ENCODE measurements around the gene C19orf12. TPM values are rescaled to one million over a fixed set of nuclear protein-coding genes. Genes with fewer than 3 reads are reported as not detected.
"Not testable (repeated sequence)": the region's sequence is repeated elsewhere in the genome, so short reads cannot be mapped to it uniquely, and the experiment has no call there.

C19orf12 gene
- total RNA-seq, 1 donor from 2014 or later: 25.4 TPM

- DNase-seq (ENCODE audit: low spot score): no peak
Measured at GRCh38 chr19:29731331-29731850, 16.3 kb upstream of the C19orf12 start.

GRCh38 chr19:29727906-29728305, 12.8 kb upstream of the C19orf12 start:
- no peak for DNase-seq (ENCODE audit: low spot score)

GRCh38 chr19:29724746-29725145, 9.7 kb upstream of the C19orf12 start:
- DNase-seq (ENCODE audit: low spot score): no peak

GRCh38 chr19:29724102-29724641, 9.1 kb upstream of the C19orf12 start:
- no peak for DNase-seq (ENCODE audit: low spot score)

- DNase-seq (ENCODE audit: low spot score): no peak
Measured at GRCh38 chr19:29717051-29717450, 2.0 kb upstream of the C19orf12 start.

- DNase-seq (ENCODE audit: low spot score): no peak
Measured at GRCh38 chr19:29715701-29716581, 880 bp upstream of the C19orf12 start.

- no peak for DNase-seq (ENCODE audit: low spot score)
Measured at GRCh38 chr19:29714371-29714952, 599 bp downstream of the C19orf12 start.

- DNase-seq (ENCODE audit: low spot score): no peak
Measured at GRCh38 chr19:29712744-29713516, 2.1 kb downstream of the C19orf12 start.

GRCh38 chr19:29711584-29712132, 3.4 kb downstream of the C19orf12 start:
- DNase-seq (ENCODE audit: low spot score): no peak

GRCh38 chr19:29709440-29709798, 5.6 kb downstream of the C19orf12 start:
- DNase-seq (ENCODE audit: low spot score): not testable (repeated sequence)

GRCh38 chr19:29708554-29709439, 6.3 kb downstream of the C19orf12 start:
- no peak for DNase-seq (ENCODE audit: low spot score)

- DNase-seq (ENCODE audit: low spot score): no peak
Measured at GRCh38 chr19:29706635-29707034, 8.4 kb downstream of the C19orf12 start.

- DNase-seq (ENCODE audit: low spot score): no peak
Measured at GRCh38 chr19:29705706-29706105, 9.4 kb downstream of the C19orf12 start.

GRCh38 chr19:29704562-29705558, 10.2 kb downstream of the C19orf12 start:
- DNase-seq (ENCODE audit: low spot score): no peak

GRCh38 chr19:29702963-29703320, 12.1 kb downstream of the C19orf12 start:
- no peak for DNase-seq (ENCODE audit: low spot score)

- no peak for DNase-seq (ENCODE audit: low spot score)
Measured at GRCh38 chr19:29702161-29702962, 12.7 kb downstream of the C19orf12 start.

GRCh38 chr19:29700498-29700897, 14.6 kb downstream of the C19orf12 start:
- no peak for DNase-seq (ENCODE audit: low spot score)

- DNase-seq (ENCODE audit: low spot score): no peak
Measured at GRCh38 chr19:29699861-29700260, 15.2 kb downstream of the C19orf12 start.
